ENCODE data around the gene NCAM2. TPM values are rescaled to one million over a fixed set of nuclear protein-coding genes. Genes with fewer than 3 reads are reported as not detected.

Gene NCAM2
- polyA plus RNA-seq, 1 donor from 2014 or later: 9.8 TPM

DNA sequence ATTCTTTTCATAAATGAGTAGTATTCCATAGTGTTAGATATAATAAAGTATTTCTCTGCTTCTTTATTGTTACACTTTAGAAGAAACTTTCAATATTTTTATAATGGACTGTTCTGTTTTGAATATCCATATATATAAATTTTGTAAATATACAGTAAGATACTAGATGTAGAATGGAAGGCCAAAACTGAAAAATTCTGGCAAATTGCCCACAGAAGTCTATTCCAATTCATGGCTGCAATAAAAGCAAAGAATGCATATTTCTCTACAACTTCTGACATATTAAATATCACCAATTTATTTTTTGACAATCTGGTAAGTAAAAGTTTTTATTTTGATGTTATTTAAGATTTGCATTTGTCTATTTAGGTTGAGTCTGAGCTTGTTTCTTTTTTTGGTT lies 532.5 kb downstream of the NCAM2 start:
- no peak overlapping the region for H3K9ac ChIP-seq (ENCODE audit: low read length)
- no peaks in the 10 kb centered on the region for H3K79me2 ChIP-seq (replicated peaks; ENCODE audit: insufficient read depth, low read length)
- H3F3A ChIP-seq (ENCODE audit: insufficient read depth, low read length, poor library complexity, severe bottlenecking): no peaks in the 10 kb centered on the region
- H3K36me3 ChIP-seq (ENCODE audit: insufficient read depth, low read length): no peaks in the 10 kb centered on the region
- no peak overlapping the region for H3K27ac ChIP-seq (ENCODE audit: low read length)
- H2AFZ ChIP-seq (ENCODE audit: low read depth, low read length): no peak overlapping the region
- no peaks in the 10 kb centered on the region for H3K27me3 ChIP-seq (ENCODE audit: insufficient read depth, low read depth, low read length)
- H3K9me3 ChIP-seq (ENCODE audit: low read length): no peaks in the 10 kb centered on the region
- H4K20me1 ChIP-seq (ENCODE audit: insufficient read depth): no peaks in the 10 kb centered on the region
- no peak for TF ChIP-seq MXI1 (conservative IDR thresholded peaks at IDR 0.05; ENCODE audit: poor library complexity, severe bottlenecking)
- TF ChIP-seq SMC3 (conservative IDR thresholded peaks at IDR 0.05; ENCODE audit: poor library complexity): no peak
- TF ChIP-seq EP300 (conservative IDR thresholded peaks at IDR 0.05; ENCODE audit: poor library complexity, severe bottlenecking): no peak
- no peak for TF ChIP-seq EZH2 (IDR thresholded peaks at IDR 0.05; ENCODE audit: borderline replicate concordance, insufficient read depth, low read length, poor library complexity, severe bottlenecking)
- no peak for TF ChIP-seq TAF1 (IDR thresholded peaks at IDR 0.05; ENCODE audit: low read depth)
- TF ChIP-seq CTCF (IDR thresholded peaks at IDR 0.05; ENCODE audit: poor library complexity, severe bottlenecking): no peak
- TF ChIP-seq, protein P1, sequence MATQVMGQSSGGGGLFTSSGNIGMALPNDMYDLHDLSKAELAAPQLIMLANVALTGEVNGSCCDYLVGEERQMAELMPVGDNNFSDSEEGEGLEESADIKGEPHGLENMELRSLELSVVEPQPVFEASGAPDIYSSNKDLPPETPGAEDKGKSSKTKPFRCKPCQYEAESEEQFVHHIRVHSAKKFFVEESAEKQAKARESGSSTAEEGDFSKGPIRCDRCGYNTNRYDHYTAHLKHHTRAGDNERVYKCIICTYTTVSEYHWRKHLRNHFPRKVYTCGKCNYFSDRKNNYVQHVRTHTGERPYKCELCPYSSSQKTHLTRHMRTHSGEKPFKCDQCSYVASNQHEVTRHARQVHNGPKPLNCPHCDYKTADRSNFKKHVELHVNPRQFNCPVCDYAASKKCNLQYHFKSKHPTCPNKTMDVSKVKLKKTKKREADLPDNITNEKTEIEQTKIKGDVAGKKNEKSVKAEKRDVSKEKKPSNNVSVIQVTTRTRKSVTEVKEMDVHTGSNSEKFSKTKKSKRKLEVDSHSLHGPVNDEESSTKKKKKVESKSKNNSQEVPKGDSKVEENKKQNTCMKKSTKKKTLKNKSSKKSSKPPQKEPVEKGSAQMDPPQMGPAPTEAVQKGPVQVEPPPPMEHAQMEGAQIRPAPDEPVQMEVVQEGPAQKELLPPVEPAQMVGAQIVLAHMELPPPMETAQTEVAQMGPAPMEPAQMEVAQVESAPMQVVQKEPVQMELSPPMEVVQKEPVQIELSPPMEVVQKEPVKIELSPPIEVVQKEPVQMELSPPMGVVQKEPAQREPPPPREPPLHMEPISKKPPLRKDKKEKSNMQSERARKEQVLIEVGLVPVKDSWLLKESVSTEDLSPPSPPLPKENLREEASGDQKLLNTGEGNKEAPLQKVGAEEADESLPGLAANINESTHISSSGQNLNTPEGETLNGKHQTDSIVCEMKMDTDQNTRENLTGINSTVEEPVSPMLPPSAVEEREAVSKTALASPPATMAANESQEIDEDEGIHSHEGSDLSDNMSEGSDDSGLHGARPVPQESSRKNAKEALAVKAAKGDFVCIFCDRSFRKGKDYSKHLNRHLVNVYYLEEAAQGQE (IDR thresholded peaks at IDR 0.05; ENCODE audit: borderline replicate concordance): no peak
- no peak for TF ChIP-seq RAD21 (conservative IDR thresholded peaks at IDR 0.05)
- TF ChIP-seq POLR2AphosphoS5 (IDR thresholded peaks at IDR 0.05): no peak
- H3K4me3 ChIP-seq (ENCODE audit: low read length): no peak overlapping the region
- H3K9me2 ChIP-seq (ENCODE audit: insufficient read depth, low read length): no peaks in the 10 kb centered on the region
- no peak overlapping the region for H3K4me2 ChIP-seq (ENCODE audit: low read length)

DNA sequence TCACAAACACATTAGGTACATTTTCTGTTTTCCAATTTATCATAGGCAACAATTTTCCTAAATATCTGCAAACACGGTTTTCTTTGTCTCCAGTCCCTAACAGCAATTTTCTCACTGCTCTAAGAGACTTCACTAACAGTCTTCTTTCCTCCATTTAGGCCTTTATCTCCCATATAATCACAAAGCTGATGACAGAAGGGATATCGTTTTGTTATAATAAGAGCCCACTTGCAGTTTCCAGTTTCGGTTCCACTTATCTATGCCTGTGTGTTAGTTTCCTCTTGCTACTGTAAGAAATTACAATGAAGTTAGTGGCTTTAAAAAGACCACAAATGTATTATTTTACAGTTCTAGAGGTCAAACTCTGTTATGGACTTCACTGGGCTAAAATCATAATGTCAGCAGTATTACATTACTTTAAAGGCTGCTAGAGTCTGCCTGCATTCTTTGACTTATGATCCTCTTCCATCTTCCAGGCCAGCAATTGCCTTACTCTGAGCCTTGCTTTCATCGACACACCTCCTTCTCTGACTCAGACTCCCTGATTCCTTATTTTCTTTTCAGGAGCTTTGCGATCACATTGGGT lies 549.3 kb downstream of the NCAM2 start:
- H3K9me3 ChIP-seq (ENCODE audit: low read length): no peaks in the 10 kb centered on the region
- TF ChIP-seq EP300 (conservative IDR thresholded peaks at IDR 0.05; ENCODE audit: poor library complexity, severe bottlenecking) (no peak), SMC3 (conservative IDR thresholded peaks at IDR 0.05; ENCODE audit: poor library complexity) (no peak), TAF1 (IDR thresholded peaks at IDR 0.05; ENCODE audit: low read depth) (no peak), POLR2AphosphoS5 (IDR thresholded peaks at IDR 0.05) (no peak), MXI1 (conservative IDR thresholded peaks at IDR 0.05; ENCODE audit: poor library complexity, severe bottlenecking) (no peak), RAD21 (conservative IDR thresholded peaks at IDR 0.05) (no peak), CTCF (IDR thresholded peaks at IDR 0.05; ENCODE audit: poor library complexity, severe bottlenecking) (no peak), EZH2 (IDR thresholded peaks at IDR 0.05; ENCODE audit: borderline replicate concordance, insufficient read depth, low read length, poor library complexity, severe bottlenecking) (no peak)
- TF ChIP-seq, protein P1 (IDR thresholded peaks at IDR 0.05; ENCODE audit: borderline replicate concordance): no peak
- H3K36me3 ChIP-seq (ENCODE audit: insufficient read depth, low read length): no peaks in the 10 kb centered on the region
- no peak overlapping the region for H3K4me3 ChIP-seq (ENCODE audit: low read length)
- no peaks in the 10 kb centered on the region for H3K9me2 ChIP-seq (ENCODE audit: insufficient read depth, low read length)
- H3K4me2 ChIP-seq (ENCODE audit: low read length): no peak overlapping the region
- H2AFZ ChIP-seq (ENCODE audit: low read depth, low read length): no peak overlapping the region
- H4K20me1 ChIP-seq (ENCODE audit: insufficient read depth): no peaks in the 10 kb centered on the region
- H3K79me2 ChIP-seq (replicated peaks; ENCODE audit: insufficient read depth, low read length): no peaks in the 10 kb centered on the region
- H3K27me3 ChIP-seq (ENCODE audit: insufficient read depth, low read depth, low read length): no peaks in the 10 kb centered on the region
- no peaks in the 10 kb centered on the region for H3F3A ChIP-seq (ENCODE audit: insufficient read depth, low read length, poor library complexity, severe bottlenecking)
- H3K27ac ChIP-seq (ENCODE audit: low read length): no peak overlapping the region
- H3K9ac ChIP-seq (ENCODE audit: low read length): no peak overlapping the region
